IPS-NIHi11 (cell line): Measurements from ENCODE around the gene AKAP12.
"Not testable (repeated sequence)": the region's sequence is repeated elsewhere in the genome, so short reads cannot be mapped to it uniquely, and the experiment has no call there.

Source experiments
- DNase-seq: peaks from one replicate; pipeline ENCODE4 v3.0.0; 2012; ENCODE audit warnings: mixed read lengths, low spot score

The AKAP12 gene

GRCh38 chr6:151382631-151383030 is 142.9 kb downstream of the AKAP12 start:
- not testable (repeated sequence) for DNase-seq

- no peak for DNase-seq
Observed at GRCh38 chr6:151384151-151384550, 144.4 kb downstream of the AKAP12 start.

GRCh38 chr6:151385177-151385576 is 145.4 kb downstream of the AKAP12 start:
- DNase-seq: no peak

GRCh38 chr6:151387175-151387970 is 147.6 kb downstream of the AKAP12 start:
- no peak for DNase-seq

GRCh38 chr6:151388236-151388635 is 148.5 kb downstream of the AKAP12 start:
- no peak for DNase-seq

GRCh38 chr6:151388997-151389617 is 149.3 kb downstream of the AKAP12 start:
- DNase-seq: no peak

- peak; percentile 34 for DNase-seq
Observed at GRCh38 chr6:151389618-151390275, 150.0 kb downstream of the AKAP12 start.

GRCh38 chr6:151390276-151390850 is 150.6 kb downstream of the AKAP12 start:
- DNase-seq: peak; percentile 94

- DNase-seq: peak; percentile 72
Observed at GRCh38 chr6:151390851-151391470, 151.2 kb downstream of the AKAP12 start.

GRCh38 chr6:151391471-151392413 is 152.0 kb downstream of the AKAP12 start, which contains the start of gene ZBTB2:
TSS of gene ZBTB2 (minus strand) at chr6:151391559. CDS start at chr6:151373637, 17,922 bp downstream.
- DNase-seq: peak; percentile 86

GRCh38 chr6:151392427-151392826 is 152.7 kb downstream of the AKAP12 start:
- DNase-seq: no peak

- DNase-seq: no peak
Observed at GRCh38 chr6:151393410-151393809, 153.6 kb downstream of the AKAP12 start.

- DNase-seq: no peak
Observed at GRCh38 chr6:151399679-151400078, 159.9 kb downstream of the AKAP12 start.

- no peak for DNase-seq
Observed at GRCh38 chr6:151400473-151400872, 160.7 kb downstream of the AKAP12 start.

GRCh38 chr6:151402228-151402627 is 162.5 kb downstream of the AKAP12 start:
- no peak for DNase-seq

GRCh38 chr6:151403919-151404308 is 164.1 kb downstream of the AKAP12 start:
- DNase-seq: no peak
